Measurements from ENCODE around the gene SLIT1. TPM values are rescaled to one million over a fixed set of nuclear protein-coding genes. Genes with fewer than 3 reads are reported as not detected.

SLIT1 gene
- total RNA-seq, 1 donor from 2014 or later: not detected

DNA sequence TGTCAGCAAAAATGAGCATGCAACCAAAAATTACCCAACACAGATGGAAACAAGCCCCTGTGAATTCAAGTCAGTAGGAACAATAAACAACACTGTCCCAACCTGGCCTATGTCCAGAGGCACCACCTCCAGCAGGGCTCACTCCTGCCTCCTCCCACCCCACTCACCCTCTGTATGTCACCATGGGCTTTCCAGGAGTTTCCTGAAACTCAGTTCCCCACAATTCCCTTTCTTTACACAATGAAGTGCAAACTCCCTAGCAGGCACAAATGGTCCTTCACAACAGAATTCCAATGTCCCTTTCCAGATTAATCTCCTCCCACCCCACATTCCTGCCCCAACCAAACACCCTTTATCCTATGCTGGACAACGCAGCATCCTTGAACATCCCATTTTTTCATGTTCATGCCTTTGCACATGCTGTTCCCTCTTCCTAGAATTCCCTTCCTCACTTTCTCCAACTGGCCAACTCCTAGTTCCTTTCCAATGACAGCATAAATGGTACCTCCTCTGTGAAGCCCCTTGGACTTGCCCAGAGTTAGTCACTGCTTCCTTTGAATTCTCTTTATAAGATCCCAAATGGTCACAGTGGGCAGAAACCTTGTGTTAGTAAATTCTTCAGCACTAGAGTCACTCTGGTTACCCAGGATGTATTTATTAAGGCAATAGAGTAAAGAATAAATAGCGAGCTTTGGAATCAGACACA is 157.5 kb downstream of the SLIT1 start:
- Histone ChIP-seq H3K27ac (no peak overlapping the region), H3K4me3 (no peak overlapping the region), H3K27me3 (no peaks in the 10 kb centered on the region), H3K4me1 (peaks cover 0 to 18% of the 10 kb centered on the region in 2 donors), H3K36me3 (no peaks in the 10 kb centered on the region), H3K9me3 (no peaks in the 10 kb centered on the region)
- intact Hi-C loops (cut with DNase I): loop anchor here (10.0 kb wide), 2 partner anchors 617 to 653 kb away; partner anchors contain the start of gene PI4K2A
- no peak for DNase-seq (ENCODE audit: low spot score in 2 of 2)
- TF ChIP-seq, protein P1, sequence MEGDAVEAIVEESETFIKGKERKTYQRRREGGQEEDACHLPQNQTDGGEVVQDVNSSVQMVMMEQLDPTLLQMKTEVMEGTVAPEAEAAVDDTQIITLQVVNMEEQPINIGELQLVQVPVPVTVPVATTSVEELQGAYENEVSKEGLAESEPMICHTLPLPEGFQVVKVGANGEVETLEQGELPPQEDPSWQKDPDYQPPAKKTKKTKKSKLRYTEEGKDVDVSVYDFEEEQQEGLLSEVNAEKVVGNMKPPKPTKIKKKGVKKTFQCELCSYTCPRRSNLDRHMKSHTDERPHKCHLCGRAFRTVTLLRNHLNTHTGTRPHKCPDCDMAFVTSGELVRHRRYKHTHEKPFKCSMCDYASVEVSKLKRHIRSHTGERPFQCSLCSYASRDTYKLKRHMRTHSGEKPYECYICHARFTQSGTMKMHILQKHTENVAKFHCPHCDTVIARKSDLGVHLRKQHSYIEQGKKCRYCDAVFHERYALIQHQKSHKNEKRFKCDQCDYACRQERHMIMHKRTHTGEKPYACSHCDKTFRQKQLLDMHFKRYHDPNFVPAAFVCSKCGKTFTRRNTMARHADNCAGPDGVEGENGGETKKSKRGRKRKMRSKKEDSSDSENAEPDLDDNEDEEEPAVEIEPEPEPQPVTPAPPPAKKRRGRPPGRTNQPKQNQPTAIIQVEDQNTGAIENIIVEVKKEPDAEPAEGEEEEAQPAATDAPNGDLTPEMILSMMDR (IDR thresholded peaks at IDR 0.05): no peak

DNA sequence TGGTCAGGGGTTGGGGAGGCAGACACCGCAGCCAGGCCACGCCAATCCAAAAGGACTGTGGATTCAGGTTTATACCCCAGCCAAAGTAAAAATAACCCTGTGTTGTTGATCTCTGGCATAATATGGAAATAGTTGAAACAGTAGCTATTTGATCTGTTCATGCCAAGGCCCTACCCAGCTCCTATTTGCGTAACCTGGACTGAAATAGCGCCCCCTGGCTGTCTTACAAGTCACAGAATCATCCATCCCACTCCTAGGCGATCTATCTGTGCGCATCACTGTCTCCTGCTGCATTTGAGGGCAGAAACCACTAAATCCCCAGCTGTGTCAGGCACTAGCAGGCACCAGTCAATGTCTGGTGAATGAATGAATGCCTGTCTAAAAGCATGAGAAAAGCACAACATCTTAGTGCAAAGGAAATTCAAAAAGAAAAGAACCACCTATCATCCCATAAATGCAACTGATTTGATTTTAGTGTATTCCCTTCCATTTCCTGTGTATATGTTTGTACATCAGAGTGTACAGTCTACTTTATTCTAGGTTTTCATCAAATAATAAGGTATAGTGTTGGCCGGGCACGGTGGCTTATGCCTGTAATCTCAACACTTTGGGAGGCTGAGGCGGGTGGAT is 160.0 kb downstream of the SLIT1 start:
- H3K4me1 ChIP-seq: peaks cover 7 to 24% of the 10 kb centered on the region in 2 donors
- no peaks in the 10 kb centered on the region for H3K27me3 ChIP-seq
- no peaks in the 10 kb centered on the region for H3K9me3 ChIP-seq
- intact Hi-C loops (cut with DNase I): loop anchor here (2.0 to 10.0 kb wide), 4 partner anchors 29 to 651 kb away; partner anchors contain the start of genes LCOR and PI4K2A
- peak overlapping the region; percentile 83 to 92 for H3K27ac ChIP-seq
- H3K36me3 ChIP-seq: no peaks in the 10 kb centered on the region
- peak in 1 of 2 donors; percentile 75 for DNase-seq (ENCODE audit: low spot score in 2 of 2)
- TF ChIP-seq, protein P1 (IDR thresholded peaks at IDR 0.05): peak; percentile 46 to 65 (median 54)
- H3K4me3 ChIP-seq: no peak overlapping the region

DNA sequence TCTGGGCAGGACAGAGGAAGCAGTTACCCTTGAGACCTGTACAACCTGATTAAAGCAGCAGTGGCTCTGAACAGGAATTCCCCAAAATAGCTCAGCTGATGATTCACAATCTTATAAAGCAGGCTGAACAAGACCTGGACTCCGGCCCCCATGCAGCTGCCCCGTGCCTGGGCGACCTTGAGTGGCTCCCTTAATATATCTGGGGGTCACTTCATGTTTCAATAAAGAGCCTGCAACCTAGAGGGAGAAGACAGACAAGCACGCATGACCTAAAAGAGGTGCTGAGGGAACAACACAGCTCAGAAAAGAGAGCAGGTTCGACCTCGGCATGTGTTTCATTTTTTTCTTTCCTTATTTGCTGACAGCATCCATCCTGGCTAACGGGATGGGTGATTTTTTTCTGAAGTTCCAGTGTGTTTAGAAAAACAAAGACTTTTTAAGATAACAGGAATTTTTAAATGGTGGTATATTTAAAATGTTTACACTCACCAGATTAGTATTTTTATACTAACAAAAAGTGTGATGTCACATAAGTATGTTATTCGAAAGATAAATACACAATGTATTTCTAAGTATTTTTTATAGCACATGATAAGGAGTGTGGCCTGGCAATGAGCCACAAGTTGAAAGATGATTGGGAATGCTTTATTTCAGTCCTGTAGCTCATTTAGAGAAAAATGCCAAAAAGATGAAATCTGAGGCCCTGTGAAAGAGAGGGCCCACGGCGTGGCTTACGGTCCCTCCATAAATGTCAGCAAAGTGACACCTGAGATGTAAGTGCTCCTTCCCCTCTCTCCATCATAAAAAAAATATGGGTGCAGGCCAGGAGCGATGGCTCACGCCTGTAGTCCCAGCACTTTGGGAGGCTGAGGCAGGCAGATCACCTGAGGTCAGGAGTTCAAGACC is 161.3 kb downstream of the SLIT1 start:
- Histone ChIP-seq H3K27ac (peak overlapping the region; percentile 83 to 92), H3K4me3 (peak overlapping the region; percentile 14 to 31), H3K9me3 (no peaks in the 10 kb centered on the region), H3K27me3 (no peaks in the 10 kb centered on the region), H3K4me1 (peaks cover 13 to 30% of the 10 kb centered on the region in 2 donors), H3K36me3 (no peaks in the 10 kb centered on the region)
- intact Hi-C loops (cut with DNase I): loop anchor here (2.0 to 10.0 kb wide), 5 partner anchors 28 to 650 kb away; partner anchors contain the start of genes LCOR, PI4K2A and TM9SF3
- DNase-seq (ENCODE audit: low spot score in 2 of 2): peak; percentile 29 to 70
- TF ChIP-seq, protein P1 (IDR thresholded peaks at IDR 0.05): no peak

DNA sequence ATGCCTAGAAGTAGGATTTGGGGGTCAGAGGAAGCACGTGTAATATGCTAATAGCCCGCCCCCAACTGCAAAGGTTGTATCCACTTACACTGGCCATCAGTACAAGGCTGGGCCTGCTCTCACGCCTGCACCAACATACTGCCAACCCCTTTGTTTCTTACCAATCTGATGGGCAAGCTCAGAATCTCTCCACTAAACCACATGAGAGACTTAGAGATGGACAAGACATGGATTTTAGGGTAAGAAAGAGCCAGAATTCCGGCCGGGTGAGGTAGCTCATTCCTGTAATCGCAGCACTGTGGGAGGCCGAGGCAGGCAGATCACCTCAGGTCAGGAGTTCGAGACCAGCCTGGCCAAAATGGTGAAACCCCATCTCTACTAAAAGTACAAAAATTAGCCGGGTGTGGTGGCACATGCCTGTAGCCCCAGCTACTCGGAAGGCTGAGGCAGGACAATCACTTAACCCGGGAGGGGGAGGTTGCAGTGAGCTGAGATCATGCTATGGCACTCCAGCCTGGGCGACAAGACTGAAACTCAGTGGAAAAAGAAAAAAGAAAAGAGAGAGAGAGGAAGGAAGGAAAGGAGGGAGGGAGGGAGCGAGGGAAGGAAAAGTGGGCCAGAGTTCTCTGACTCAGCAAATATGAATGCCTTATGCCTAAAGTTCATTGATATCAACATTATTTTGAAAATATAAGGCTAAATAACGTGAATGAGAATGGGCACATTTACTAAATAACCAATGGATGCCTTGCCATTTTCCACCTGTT is 162.2 kb downstream of the SLIT1 start:
- H3K36me3 ChIP-seq: no peaks in the 10 kb centered on the region
- TF ChIP-seq, protein P1 (IDR thresholded peaks at IDR 0.05): no peak
- H3K4me1 ChIP-seq: peaks cover 13 to 30% of the 10 kb centered on the region in 2 donors
- DNase-seq (ENCODE audit: low spot score in 2 of 2): peak in 1 of 2 donors; percentile 62
- H3K27me3 ChIP-seq: no peaks in the 10 kb centered on the region
- H3K4me3 ChIP-seq: peak overlapping the region in 1 of 2 donors; percentile 14
- no peaks in the 10 kb centered on the region for H3K9me3 ChIP-seq
- peak overlapping the region; percentile 83 to 92 for H3K27ac ChIP-seq
- intact Hi-C loops (cut with DNase I): loop anchor here (2.0 to 10.0 kb wide), 5 partner anchors 27 to 649 kb away; partner anchors contain the start of genes LCOR, PI4K2A and TM9SF3
